Prostate gland (tissue), 2 donors: ENCODE measurements around the gene CLEC1B.

Source experiments
- POLR2A ChIP-seq: fragments of 450-650 bp; IDR thresholded peaks from one replicate; pipeline ENCODE4 v1.6.1; 2016; ENCODE audit warnings: antibody characterized with exemption, mild to moderate bottlenecking
- POLR2AphosphoS5 ChIP-seq: sonication (generic); formaldehyde crosslinking; IDR thresholded peaks from one replicate; pipeline ENCODE4 v1.6.1; 2017; ENCODE audit warnings: antibody characterized with exemption
- TF ChIP-seq, protein P1 (sequence below), 4 experiments: fragments of 200-600 bp in 2 of 4; fragments of 450-650 bp in 2 of 4; sonication (generic) in 2 of 4; IDR thresholded peaks; 1 replicate in 3 of 4; 2 replicates in 1 of 4; pipeline ENCODE4 v1.5.1; 2016 to 2019; ENCODE audit warnings: antibody characterized with exemption in 4 of 4, mild to moderate bottlenecking in 2 of 4, moderate library complexity in 2 of 4

GRCh38 chr12:10031321-10031720 is 32.4 kb upstream of the CLEC1B start:
- TF ChIP-seq POLR2AphosphoS5 = no peak
- TF ChIP-seq, protein P1, sequence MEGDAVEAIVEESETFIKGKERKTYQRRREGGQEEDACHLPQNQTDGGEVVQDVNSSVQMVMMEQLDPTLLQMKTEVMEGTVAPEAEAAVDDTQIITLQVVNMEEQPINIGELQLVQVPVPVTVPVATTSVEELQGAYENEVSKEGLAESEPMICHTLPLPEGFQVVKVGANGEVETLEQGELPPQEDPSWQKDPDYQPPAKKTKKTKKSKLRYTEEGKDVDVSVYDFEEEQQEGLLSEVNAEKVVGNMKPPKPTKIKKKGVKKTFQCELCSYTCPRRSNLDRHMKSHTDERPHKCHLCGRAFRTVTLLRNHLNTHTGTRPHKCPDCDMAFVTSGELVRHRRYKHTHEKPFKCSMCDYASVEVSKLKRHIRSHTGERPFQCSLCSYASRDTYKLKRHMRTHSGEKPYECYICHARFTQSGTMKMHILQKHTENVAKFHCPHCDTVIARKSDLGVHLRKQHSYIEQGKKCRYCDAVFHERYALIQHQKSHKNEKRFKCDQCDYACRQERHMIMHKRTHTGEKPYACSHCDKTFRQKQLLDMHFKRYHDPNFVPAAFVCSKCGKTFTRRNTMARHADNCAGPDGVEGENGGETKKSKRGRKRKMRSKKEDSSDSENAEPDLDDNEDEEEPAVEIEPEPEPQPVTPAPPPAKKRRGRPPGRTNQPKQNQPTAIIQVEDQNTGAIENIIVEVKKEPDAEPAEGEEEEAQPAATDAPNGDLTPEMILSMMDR (IDR thresholded peaks at IDR 0.05) = no peak
- TF ChIP-seq POLR2A = no peak
